HG03469 (cell line): ENCODE measurements around the gene ROR2.

Experiments
- ATAC-seq: cut with Tn5 transposase; IDR thresholded peaks from one replicate; pipeline ENCODE4 v1.9.1; 2021; ENCODE audit warnings: mild to moderate bottlenecking, moderate library complexity, moderate number of reproducible peaks; ENCODE audit not compliant: unreplicated experiment

ROR2 gene

GRCh38 chr9:91843623-91844148, 106.3 kb downstream of the ROR2 start:
- ATAC-seq, result no peak

GRCh38 chr9:91843093-91843492, 106.9 kb downstream of the ROR2 start:
- no peak for ATAC-seq

GRCh38 chr9:91842358-91843049, 107.5 kb downstream of the ROR2 start:
- no peak for ATAC-seq

GRCh38 chr9:91841591-91841990, 108.4 kb downstream of the ROR2 start:
- no peak for ATAC-seq

- ATAC-seq, result no peak
These were observed 109.1 kb downstream of the ROR2 start for GRCh38 chr9:91840882-91841281.

GRCh38 chr9:91840469-91840868, 109.6 kb downstream of the ROR2 start:
- no peak for ATAC-seq

- no peak for ATAC-seq
These were observed 110.0 kb downstream of the ROR2 start for GRCh38 chr9:91839926-91840465.

GRCh38 chr9:91837981-91838731, 111.9 kb downstream of the ROR2 start:
- ATAC-seq, result no peak

GRCh38 chr9:91836515-91836914, 113.5 kb downstream of the ROR2 start:
- ATAC-seq, result no peak

GRCh38 chr9:91835632-91836031, 114.4 kb downstream of the ROR2 start:
- ATAC-seq, result no peak

GRCh38 chr9:91835216-91835615, 114.8 kb downstream of the ROR2 start:
- ATAC-seq, result no peak

- ATAC-seq, result no peak
These were observed 115.3 kb downstream of the ROR2 start for GRCh38 chr9:91834740-91835139.

GRCh38 chr9:91833878-91834255, 116.2 kb downstream of the ROR2 start:
- no peak for ATAC-seq

- no peak for ATAC-seq
These were observed 116.7 kb downstream of the ROR2 start for GRCh38 chr9:91833096-91833877.

GRCh38 chr9:91832322-91832721, 117.7 kb downstream of the ROR2 start:
- no peak for ATAC-seq

GRCh38 chr9:91825866-91826265, 124.2 kb downstream of the ROR2 start:
- no peak for ATAC-seq

- ATAC-seq, result no peak
These were observed 124.6 kb downstream of the ROR2 start for GRCh38 chr9:91825422-91825821.

GRCh38 chr9:91824601-91825305, 125.3 kb downstream of the ROR2 start:
- no peak for ATAC-seq

GRCh38 chr9:91824151-91824550, 125.9 kb downstream of the ROR2 start:
- no peak for ATAC-seq
